NT2/D1 (cell line): ENCODE results near the gene PSRC1.

ENCODE experiments used
- DNase-seq: peaks from one replicate; pipeline ENCODE4 v3.0.0-alpha.2; 2011; ENCODE audit warnings: low read depth, low spot score
- H3K27me3 ChIP-seq: 2 replicates; pipeline ENCODE4 v1.6.0; 2011; ENCODE audit warnings: mild to moderate bottlenecking; ENCODE audit not compliant: insufficient read length, insufficient read depth
- H3K36me3 ChIP-seq: 2 replicates; pipeline ENCODE4 v1.6.1; 2011; ENCODE audit warnings: mild to moderate bottlenecking, low read length, mixed read lengths; ENCODE audit not compliant: insufficient read depth, insufficient read length
- H3K4me1 ChIP-seq: 2 replicates; pipeline ENCODE4 v1.5.1; 2011; ENCODE audit not compliant: insufficient read depth, insufficient read length
- H3K4me3 ChIP-seq: 2 replicates; pipeline ENCODE4 v1.5.1; 2011; ENCODE audit warnings: low read depth; ENCODE audit not compliant: insufficient read length
- H3K9ac ChIP-seq: 2 replicates; pipeline ENCODE4 v1.6.0; 2011; ENCODE audit warnings: low read depth; ENCODE audit not compliant: insufficient read length
- H3K9me3 ChIP-seq: 2 replicates; pipeline ENCODE4 v1.5.1; 2011; ENCODE audit warnings: mild to moderate bottlenecking, low read length; ENCODE audit not compliant: insufficient read depth
- SUZ12 ChIP-seq: IDR thresholded peaks from 2 replicates; pipeline ENCODE4 v1.6.1; 2011; ENCODE audit not compliant: insufficient read length, insufficient read depth; ENCODE audit errors: extremely low read depth
- YY1 ChIP-seq: IDR thresholded peaks from 2 replicates; pipeline ENCODE4 v1.6.1; 2011; ENCODE audit not compliant: insufficient read length, insufficient read depth
- ZNF274 ChIP-seq: IDR thresholded peaks from 2 replicates; pipeline ENCODE4 v1.6.1; 2011; ENCODE audit warnings: mild to moderate bottlenecking, low read depth, low read length

Gene PSRC1

GRCh38 chr1:109237512-109237911 lies 45.4 kb downstream of the PSRC1 start:
- peaks cover 25% of the 10 kb centered on the region for H3K4me1 ChIP-seq
- no peak for DNase-seq
- H3K27me3 ChIP-seq = no peaks in the 10 kb centered on the region
- no peak for TF ChIP-seq ZNF274
- no peak for TF ChIP-seq SUZ12
- TF ChIP-seq YY1 = no peak
- H3K4me3 ChIP-seq = no peak overlapping the region
- H3K9ac ChIP-seq = no peak overlapping the region
- no peaks in the 10 kb centered on the region for H3K9me3 ChIP-seq
- H3K36me3 ChIP-seq = peaks cover 69% of the 10 kb centered on the region

GRCh38 chr1:109235137-109235536 lies 47.8 kb downstream of the PSRC1 start:
- H3K36me3 ChIP-seq = peaks cover 90% of the 10 kb centered on the region
- H3K4me1 ChIP-seq = peaks cover 11% of the 10 kb centered on the region
- no peak overlapping the region for H3K4me3 ChIP-seq
- H3K9me3 ChIP-seq = no peaks in the 10 kb centered on the region
- H3K27me3 ChIP-seq = no peaks in the 10 kb centered on the region
- no peak for TF ChIP-seq YY1
- no peak for DNase-seq
- no peak overlapping the region for H3K9ac ChIP-seq

- no peak for DNase-seq
- TF ChIP-seq SUZ12 = no peak
- no peak for TF ChIP-seq YY1
- TF ChIP-seq ZNF274 = no peak
- no peak overlapping the region for H3K9ac ChIP-seq
- no peak overlapping the region for H3K4me3 ChIP-seq
- peaks cover 66% of the 10 kb centered on the region for H3K36me3 ChIP-seq
- no peaks in the 10 kb centered on the region for H3K27me3 ChIP-seq
- peaks cover 7% of the 10 kb centered on the region for H3K4me1 ChIP-seq
- no peaks in the 10 kb centered on the region for H3K9me3 ChIP-seq
Measured at GRCh38 chr1:109231066-109231465, 51.9 kb downstream of the PSRC1 start.
